IPS-18a (cell line): ENCODE data around the gene DOCK4.

ENCODE experiments used
- H3K27ac ChIP-seq: one replicate; pipeline ENCODE4 v1.5.1; 2013; ENCODE audit warnings: low read length
- H3K27me3 ChIP-seq: one replicate; pipeline ENCODE4 v1.6.1; 2013; ENCODE audit warnings: mild to moderate bottlenecking, low read length; ENCODE audit not compliant: control insufficient read depth, insufficient read depth
- H3K36me3 ChIP-seq: one replicate; pipeline ENCODE4 v1.6.1; 2013; ENCODE audit warnings: low read depth, low read length; ENCODE audit not compliant: control insufficient read depth
- H3K4me1 ChIP-seq: one replicate; pipeline ENCODE4 v1.6.1; 2013; ENCODE audit warnings: low read depth, low read length; ENCODE audit not compliant: control insufficient read depth
- H3K4me3 ChIP-seq: one replicate; pipeline ENCODE4 v1.5.1; 2013; ENCODE audit warnings: low read length
- H3K9ac ChIP-seq: one replicate; pipeline ENCODE4 v1.6.1; 2013; ENCODE audit warnings: mild to moderate bottlenecking, low read length, moderate library complexity
- H3K9me3 ChIP-seq: one replicate; pipeline ENCODE4 v1.6.1; 2013; ENCODE audit warnings: low read depth, low read length; ENCODE audit not compliant: control insufficient read depth

Gene DOCK4

DNA sequence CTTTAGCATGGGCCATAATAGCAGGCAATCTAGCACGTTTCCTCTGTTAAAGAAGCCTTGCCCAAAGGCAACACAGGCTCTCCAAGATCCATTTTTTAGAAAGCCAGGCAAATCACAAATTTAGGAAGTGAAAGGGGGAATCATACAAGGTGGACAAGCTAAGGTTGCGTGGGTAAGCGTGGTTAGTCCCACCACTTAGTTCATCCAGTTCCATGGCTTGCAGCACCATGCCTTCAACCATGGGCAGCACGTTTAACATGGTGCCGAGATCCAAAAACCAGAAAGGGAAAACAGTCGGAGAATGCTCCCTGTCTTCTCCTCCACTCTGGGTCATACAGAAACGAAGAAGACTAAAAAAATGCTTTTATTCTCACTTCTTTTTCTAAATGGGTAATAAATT lies 409.5 kb downstream of the DOCK4 start:
- Histone ChIP-seq H3K27me3 (no peaks in the 10 kb centered on the region), H3K9ac (no peak overlapping the region), H3K9me3 (peaks cover 38% of the 10 kb centered on the region), H3K27ac (no peak overlapping the region), H3K4me3 (no peak overlapping the region), H3K36me3 (no peaks in the 10 kb centered on the region), H3K4me1 (no peaks in the 10 kb centered on the region)

DNA sequence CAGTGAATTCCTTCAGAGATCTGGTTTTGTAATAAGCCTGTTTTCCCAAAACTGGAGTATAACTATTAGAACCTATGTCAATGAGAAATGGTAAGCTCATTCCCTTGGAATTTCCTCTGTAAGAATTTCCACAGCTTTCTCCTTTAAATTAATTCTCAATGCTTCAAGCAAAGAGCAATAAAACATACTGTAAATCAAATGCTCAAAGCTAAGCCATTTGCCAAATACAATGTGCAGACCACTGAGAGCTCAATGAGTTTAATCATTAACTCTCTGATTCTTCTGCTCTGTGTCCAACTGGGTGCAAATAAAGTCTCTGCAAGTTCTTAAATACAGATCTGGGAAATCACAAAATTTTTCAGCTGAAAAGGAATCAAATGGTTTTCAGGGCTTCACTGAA lies 416.3 kb downstream of the DOCK4 start:
- Histone ChIP-seq H3K9ac (no peak overlapping the region), H3K27me3 (no peaks in the 10 kb centered on the region)

DNA sequence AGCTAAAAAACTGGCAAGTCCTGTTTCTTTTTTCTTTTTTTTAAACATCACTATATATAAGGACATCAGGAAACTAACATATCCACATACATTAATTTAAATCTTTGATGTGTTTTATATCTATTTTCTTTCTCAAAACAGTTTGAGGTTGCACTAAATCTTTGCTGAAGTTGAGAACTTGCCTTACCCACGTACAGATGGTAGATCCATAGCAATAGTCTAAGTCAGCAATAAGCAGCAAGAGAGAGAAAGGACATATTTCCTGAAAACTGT lies 417.2 kb downstream of the DOCK4 start:
- H3K27me3 ChIP-seq = no peaks in the 10 kb centered on the region
- no peak overlapping the region for H3K4me3 ChIP-seq

More for the DNA sequence above, 416.3 kb downstream of the DOCK4 start:
- Histone ChIP-seq H3K4me3 (no peak overlapping the region), H3K27ac (no peak overlapping the region), H3K4me1 (peaks cover 2% of the 10 kb centered on the region), H3K9me3 (no peaks in the 10 kb centered on the region), H3K36me3 (no peaks in the 10 kb centered on the region)

DNA sequence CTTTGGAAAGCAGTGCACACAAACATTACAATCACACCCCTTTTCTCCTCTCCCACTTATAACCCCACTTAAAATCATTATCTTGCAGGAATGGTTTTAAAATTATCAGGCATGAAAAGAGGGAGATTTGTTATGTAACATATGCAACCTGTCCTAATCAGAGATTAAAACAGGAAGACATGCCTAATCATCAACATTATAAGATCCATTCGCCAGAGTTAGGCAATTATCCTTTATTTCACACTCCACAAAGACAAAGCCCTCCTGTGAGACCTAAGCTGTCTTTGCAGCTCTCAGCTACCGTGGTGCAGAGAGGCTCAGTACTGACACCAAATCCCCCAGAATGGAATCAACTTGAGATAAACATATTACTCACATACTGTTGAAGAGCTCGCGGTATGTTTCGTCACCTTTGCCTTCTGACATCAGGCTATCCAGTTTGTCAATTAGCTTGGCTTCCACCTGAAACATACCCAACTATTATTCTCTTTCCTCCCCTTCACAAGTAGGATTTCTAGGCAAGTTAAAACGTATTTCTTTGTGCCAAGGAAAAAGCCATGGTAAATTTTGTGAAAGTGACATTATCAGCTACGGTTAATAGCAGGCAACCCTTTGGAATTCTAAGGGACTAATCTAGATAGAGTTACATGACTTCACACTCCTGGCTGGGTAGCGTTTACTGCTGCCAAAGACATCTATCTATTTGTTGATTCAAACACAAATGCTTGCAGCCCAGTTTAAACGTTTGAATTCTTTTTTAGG lies 417.7 kb downstream of the DOCK4 start:
- H3K27ac ChIP-seq = no peak overlapping the region
- H3K9me3 ChIP-seq = no peaks in the 10 kb centered on the region
- peaks cover 10% of the 10 kb centered on the region for H3K4me1 ChIP-seq
- H3K4me3 ChIP-seq = no peak overlapping the region
- no peak overlapping the region for H3K9ac ChIP-seq
- no peaks in the 10 kb centered on the region for H3K27me3 ChIP-seq
- H3K36me3 ChIP-seq = no peaks in the 10 kb centered on the region

More for the DNA sequence above, 417.2 kb downstream of the DOCK4 start:
- Histone ChIP-seq H3K9ac (no peak overlapping the region), H3K4me1 (peaks cover 10% of the 10 kb centered on the region), H3K9me3 (no peaks in the 10 kb centered on the region), H3K36me3 (no peaks in the 10 kb centered on the region), H3K27ac (no peak overlapping the region)

DNA sequence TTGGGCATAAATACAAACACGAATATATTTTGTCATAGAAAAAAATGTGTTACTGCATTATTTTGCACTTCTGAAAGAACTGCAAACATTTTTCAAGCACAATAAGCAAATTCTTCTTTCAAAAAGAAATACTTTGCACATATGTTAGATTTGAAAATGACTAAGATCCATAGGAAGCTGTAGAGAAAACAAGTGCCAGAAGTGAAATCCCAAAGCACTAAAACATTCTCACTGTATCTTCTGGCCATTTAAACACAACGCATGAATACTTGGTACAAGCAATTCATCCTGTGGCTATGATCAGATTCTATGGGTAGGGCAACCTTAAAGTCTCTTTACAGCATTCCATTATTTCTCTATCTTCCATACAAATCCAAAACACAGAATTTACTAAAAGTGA lies 418.5 kb downstream of the DOCK4 start:
- no peak overlapping the region for H3K4me3 ChIP-seq
- H3K27me3 ChIP-seq = no peaks in the 10 kb centered on the region
- no peaks in the 10 kb centered on the region for H3K9me3 ChIP-seq
- H3K27ac ChIP-seq = no peak overlapping the region
- H3K36me3 ChIP-seq = no peaks in the 10 kb centered on the region
- no peak overlapping the region for H3K9ac ChIP-seq
- peaks cover 10% of the 10 kb centered on the region for H3K4me1 ChIP-seq

DNA sequence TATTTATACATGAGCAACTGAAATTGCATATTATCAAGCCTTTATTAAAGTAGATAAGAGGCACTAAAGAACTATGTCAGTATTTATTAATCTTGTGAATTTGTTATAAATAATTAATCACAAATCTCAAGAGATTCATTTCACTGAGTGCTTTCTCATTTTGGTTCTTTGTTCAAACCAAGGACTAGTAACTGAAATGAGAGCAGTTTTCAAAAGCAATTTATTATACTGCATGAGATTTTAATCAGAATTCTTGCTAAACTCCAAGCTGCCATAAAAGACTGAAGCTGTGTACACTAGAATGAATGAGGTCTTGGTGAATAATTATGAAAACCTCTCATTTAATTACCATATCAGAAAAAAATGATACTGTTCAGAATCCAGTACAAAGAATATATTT lies 419.1 kb downstream of the DOCK4 start:
- peaks cover 10% of the 10 kb centered on the region for H3K4me1 ChIP-seq
- no peak overlapping the region for H3K27ac ChIP-seq
- no peak overlapping the region for H3K9ac ChIP-seq
- no peaks in the 10 kb centered on the region for H3K36me3 ChIP-seq
- no peaks in the 10 kb centered on the region for H3K9me3 ChIP-seq
- H3K27me3 ChIP-seq = no peaks in the 10 kb centered on the region
- H3K4me3 ChIP-seq = no peak overlapping the region

DNA sequence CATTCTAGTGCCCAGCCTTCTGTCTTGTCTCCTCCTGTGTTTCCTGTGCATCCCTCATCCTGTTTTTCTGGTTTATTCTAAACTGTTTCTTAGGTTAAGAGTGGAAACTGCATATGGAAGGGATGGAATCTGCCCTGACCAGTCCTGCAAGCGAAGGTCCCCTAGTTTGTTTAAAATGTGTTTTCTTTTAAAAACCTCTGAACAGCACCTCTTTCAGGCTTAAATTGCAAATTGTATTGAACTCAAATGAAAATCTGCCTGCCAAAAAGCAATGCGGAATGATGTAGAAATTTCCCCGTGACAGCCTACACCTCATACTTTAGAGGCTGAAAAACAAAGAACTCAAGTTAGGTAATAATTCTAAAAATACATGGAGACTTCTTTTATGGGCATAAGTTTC lies 421.1 kb downstream of the DOCK4 start:
- peaks cover 10% of the 10 kb centered on the region for H3K4me1 ChIP-seq
- no peaks in the 10 kb centered on the region for H3K27me3 ChIP-seq
- H3K27ac ChIP-seq = no peak overlapping the region
- no peak overlapping the region for H3K4me3 ChIP-seq
- no peaks in the 10 kb centered on the region for H3K36me3 ChIP-seq
- H3K9ac ChIP-seq = no peak overlapping the region
- H3K9me3 ChIP-seq = no peaks in the 10 kb centered on the region

DNA sequence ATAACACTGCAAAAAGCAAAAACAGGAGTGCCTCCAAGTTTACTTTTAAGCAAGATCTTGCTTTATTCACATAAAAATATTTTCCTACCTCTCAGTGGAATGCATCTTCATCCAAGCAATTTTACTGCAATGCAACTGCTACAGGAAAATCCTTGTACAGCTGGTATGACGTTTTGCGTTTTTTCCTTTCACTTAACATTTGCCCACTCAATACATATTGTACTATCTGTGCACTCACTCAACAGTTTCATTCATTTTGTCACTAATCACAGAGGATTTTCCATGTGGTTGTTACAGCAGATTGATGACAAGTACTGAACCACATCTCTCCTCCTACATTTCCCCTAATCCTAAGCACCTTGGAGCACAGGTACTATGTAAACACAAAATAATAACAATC lies 421.9 kb downstream of the DOCK4 start:
- no peak overlapping the region for H3K4me3 ChIP-seq
- no peaks in the 10 kb centered on the region for H3K9me3 ChIP-seq
- peaks cover 10% of the 10 kb centered on the region for H3K4me1 ChIP-seq
- no peaks in the 10 kb centered on the region for H3K27me3 ChIP-seq
- H3K27ac ChIP-seq = no peak overlapping the region
- H3K36me3 ChIP-seq = no peaks in the 10 kb centered on the region
- no peak overlapping the region for H3K9ac ChIP-seq

DNA sequence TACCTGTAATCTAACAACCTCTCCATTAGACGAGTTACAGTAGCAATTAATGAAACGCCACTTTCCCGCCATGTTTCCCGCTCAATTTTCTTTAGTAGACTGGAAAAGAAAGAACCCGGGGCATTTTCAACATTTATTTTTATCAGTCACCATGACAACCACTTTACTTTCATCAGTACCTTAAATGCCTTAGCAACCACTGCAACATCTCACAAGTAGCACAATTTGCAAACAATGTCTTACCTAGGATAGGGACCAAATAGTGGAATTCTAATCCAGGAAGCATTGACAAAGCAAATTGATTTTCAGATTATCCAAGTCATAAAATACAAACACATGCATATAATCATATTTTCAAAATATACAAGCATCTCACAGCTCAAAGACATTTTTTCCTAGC lies 422.3 kb downstream of the DOCK4 start:
- H3K9ac ChIP-seq = no peak overlapping the region
- peaks cover 10% of the 10 kb centered on the region for H3K4me1 ChIP-seq
- H3K27ac ChIP-seq = no peak overlapping the region
- no peak overlapping the region for H3K4me3 ChIP-seq
- no peaks in the 10 kb centered on the region for H3K27me3 ChIP-seq
- H3K9me3 ChIP-seq = no peaks in the 10 kb centered on the region
- no peaks in the 10 kb centered on the region for H3K36me3 ChIP-seq

DNA sequence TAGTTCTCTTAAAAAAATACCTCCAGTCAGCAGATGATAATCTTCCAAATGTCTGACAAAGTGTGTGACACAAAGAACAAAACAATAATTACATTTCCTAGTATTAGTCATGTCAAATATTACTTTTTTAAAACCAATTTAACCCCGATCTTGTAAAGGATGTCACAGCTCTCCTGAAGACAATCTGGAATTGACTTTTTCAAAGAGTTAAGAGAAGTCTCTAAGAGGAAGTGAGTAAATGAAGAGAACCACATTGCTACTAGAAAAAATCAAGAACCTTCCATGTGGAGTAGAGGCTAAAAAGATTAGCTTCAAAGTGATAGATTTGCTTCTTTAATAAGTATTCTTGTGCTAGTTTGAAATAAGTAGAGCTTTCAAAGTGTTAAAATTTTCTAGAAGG lies 425.7 kb downstream of the DOCK4 start:
- no peaks in the 10 kb centered on the region for H3K9me3 ChIP-seq
- H3K27me3 ChIP-seq = no peaks in the 10 kb centered on the region
- H3K9ac ChIP-seq = no peak overlapping the region
- no peak overlapping the region for H3K27ac ChIP-seq
- H3K36me3 ChIP-seq = peaks cover 7% of the 10 kb centered on the region
- H3K4me1 ChIP-seq = peaks cover 10% of the 10 kb centered on the region
- no peak overlapping the region for H3K4me3 ChIP-seq

DNA sequence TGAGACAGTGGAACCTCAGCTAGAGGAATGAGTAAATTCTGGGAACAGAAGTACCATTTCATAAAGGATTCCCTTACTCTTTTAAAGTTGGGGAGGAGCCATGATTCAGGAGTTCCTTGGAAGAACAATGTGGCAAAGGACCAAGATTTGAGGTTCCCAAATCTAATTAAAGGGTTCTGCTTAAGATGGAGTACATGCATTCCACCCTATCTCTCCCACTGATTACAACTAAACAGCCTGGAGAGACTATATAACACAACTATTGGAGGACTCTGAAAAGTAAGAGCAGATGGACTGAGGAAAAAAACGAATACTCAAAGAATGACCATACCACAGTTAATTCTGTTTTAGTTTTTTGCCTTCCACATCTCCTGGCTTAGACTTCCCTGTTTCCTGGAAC lies 431.0 kb downstream of the DOCK4 start:
- Histone ChIP-seq H3K27me3 (no peaks in the 10 kb centered on the region), H3K9me3 (no peaks in the 10 kb centered on the region), H3K36me3 (peaks cover 7% of the 10 kb centered on the region), H3K4me1 (peaks cover 6% of the 10 kb centered on the region), H3K4me3 (no peak overlapping the region), H3K27ac (no peak overlapping the region), H3K9ac (no peak overlapping the region)

DNA sequence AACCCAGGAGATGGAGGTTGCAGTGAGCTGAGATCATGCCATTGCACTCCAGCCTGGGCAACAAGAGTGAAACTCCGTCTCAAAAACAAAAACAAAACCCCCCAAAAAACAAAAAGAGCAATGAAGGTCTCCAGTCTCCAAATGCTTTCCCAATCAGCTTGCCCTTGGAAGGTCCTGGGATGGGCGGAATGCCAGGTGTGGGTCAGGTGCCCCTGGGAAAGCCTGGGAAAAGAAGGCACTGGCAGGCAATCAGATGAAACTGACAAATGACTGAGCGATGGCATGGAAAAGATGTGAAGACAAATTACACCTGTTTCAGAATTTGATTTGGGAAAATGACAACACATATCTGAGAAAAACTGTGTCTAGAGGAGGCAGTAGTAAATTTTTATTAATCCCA lies 433.5 kb downstream of the DOCK4 start:
- no peak overlapping the region for H3K9ac ChIP-seq
- H3K27me3 ChIP-seq = no peaks in the 10 kb centered on the region
- no peaks in the 10 kb centered on the region for H3K9me3 ChIP-seq
- H3K36me3 ChIP-seq = peaks cover 4% of the 10 kb centered on the region
- no peak overlapping the region for H3K4me3 ChIP-seq
- H3K4me1 ChIP-seq = peaks cover 6% of the 10 kb centered on the region
- H3K27ac ChIP-seq = no peak overlapping the region
